GM12865 (cell line): ENCODE data around the gene IP6K2.

Experiments
- DNase-seq: peaks from one replicate; pipeline ENCODE4 v3.0.0; 2010; ENCODE audit warnings: low read depth
- H3K4me3 ChIP-seq: 2 replicates; pipeline ENCODE4 v1.5.1; 2011; ENCODE audit warnings: mild to moderate bottlenecking, low read depth, low read length, control low read depth
- TF ChIP-seq, protein P1 (sequence below): IDR thresholded peaks from 2 replicates; pipeline ENCODE4 v1.5.1; 2011; ENCODE audit warnings: low read length, control low read depth, low read depth, inconsistent platforms; ENCODE audit not compliant: insufficient read depth; ENCODE audit errors: missing control alignments

IP6K2 gene

DNA sequence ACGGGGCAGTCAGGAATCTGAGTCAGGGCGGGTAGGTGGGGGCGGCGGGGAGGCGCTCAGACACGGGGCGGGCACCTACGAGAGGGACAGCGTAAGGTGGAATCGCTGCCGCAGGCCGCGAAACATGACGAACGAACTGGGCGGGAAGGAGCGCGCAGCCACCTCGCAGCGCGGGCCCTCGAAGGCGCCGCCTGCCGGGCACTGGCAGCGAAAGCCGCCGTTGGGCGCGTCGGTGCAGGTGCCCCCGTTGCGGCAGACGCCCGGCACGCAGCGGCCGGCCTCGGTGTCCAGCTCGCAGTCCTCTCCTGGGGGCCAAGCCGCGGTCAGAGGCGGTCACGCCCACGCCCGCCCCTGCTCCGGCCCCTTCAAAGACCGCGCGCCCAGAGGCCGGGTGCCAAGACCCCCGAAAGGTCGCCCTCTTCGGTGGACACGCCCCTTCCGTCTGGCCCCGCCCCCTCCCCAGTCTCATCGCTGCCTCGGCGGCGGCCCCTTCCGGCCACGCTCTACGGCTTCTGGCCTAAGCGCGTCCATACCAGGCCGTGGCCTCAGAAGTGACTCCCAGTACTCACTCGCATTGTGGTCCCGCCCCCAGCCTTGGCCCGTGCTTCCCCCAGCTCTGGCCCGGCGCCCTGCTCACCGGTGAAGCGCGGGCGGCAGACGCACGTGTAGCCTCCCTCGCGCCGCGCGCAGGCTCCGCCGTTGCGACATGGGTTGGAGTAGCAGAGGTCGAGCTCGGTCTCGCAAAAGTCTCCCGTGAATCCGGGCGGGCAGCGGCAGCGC is 60.8 kb downstream of the IP6K2 start:
- TF ChIP-seq, protein P1, sequence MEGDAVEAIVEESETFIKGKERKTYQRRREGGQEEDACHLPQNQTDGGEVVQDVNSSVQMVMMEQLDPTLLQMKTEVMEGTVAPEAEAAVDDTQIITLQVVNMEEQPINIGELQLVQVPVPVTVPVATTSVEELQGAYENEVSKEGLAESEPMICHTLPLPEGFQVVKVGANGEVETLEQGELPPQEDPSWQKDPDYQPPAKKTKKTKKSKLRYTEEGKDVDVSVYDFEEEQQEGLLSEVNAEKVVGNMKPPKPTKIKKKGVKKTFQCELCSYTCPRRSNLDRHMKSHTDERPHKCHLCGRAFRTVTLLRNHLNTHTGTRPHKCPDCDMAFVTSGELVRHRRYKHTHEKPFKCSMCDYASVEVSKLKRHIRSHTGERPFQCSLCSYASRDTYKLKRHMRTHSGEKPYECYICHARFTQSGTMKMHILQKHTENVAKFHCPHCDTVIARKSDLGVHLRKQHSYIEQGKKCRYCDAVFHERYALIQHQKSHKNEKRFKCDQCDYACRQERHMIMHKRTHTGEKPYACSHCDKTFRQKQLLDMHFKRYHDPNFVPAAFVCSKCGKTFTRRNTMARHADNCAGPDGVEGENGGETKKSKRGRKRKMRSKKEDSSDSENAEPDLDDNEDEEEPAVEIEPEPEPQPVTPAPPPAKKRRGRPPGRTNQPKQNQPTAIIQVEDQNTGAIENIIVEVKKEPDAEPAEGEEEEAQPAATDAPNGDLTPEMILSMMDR = peak; percentile 84
- peak; percentile 92 for DNase-seq
- peak overlapping the region; percentile 64 for H3K4me3 ChIP-seq

DNA sequence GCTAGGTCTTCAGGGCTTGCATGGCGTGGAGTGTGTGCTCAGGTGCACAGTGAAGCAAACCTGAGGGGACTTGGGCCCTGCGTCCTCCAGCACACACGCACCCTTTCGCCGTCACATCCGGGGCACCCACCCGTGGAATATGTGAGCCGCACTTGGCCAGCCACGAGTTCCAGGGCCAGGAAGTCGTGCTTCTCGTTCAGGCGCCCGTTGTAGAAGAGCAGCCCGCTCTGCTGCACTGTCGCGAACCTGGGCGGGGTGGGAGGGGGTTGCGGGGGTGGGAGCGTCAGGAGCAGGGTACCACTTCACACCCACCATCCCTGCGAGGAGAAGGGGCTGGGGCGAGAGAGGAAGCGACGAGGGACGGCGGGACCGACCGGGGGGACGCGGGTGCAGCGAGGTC is 61.4 kb downstream of the IP6K2 start:
- H3K4me3 ChIP-seq = peak overlapping the region; percentile 64
- TF ChIP-seq, protein P1 = no peak
- DNase-seq = peak; percentile 67

DNA sequence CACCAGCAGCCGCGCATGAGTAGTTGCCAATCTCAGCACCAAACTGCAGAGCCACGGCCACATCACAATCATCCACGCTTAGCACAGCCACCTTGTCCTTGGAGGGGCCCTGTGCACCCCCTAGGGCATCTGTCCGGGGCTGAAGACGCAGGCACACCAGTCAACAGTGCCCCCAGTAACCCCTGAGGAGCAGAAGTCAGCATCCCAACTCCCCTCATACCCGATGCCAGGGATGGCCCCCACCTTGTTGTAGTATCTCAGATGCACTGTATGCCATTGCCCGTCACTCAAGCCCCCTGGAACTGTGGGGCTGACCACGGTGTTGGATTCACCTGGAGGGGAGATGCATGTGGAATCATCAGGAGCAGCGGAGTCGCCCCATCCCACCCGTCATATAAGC is 62.0 kb downstream of the IP6K2 start:
- H3K4me3 ChIP-seq = peak overlapping the region; percentile 64
- no peak for DNase-seq
- TF ChIP-seq, protein P1 = no peak

DNA sequence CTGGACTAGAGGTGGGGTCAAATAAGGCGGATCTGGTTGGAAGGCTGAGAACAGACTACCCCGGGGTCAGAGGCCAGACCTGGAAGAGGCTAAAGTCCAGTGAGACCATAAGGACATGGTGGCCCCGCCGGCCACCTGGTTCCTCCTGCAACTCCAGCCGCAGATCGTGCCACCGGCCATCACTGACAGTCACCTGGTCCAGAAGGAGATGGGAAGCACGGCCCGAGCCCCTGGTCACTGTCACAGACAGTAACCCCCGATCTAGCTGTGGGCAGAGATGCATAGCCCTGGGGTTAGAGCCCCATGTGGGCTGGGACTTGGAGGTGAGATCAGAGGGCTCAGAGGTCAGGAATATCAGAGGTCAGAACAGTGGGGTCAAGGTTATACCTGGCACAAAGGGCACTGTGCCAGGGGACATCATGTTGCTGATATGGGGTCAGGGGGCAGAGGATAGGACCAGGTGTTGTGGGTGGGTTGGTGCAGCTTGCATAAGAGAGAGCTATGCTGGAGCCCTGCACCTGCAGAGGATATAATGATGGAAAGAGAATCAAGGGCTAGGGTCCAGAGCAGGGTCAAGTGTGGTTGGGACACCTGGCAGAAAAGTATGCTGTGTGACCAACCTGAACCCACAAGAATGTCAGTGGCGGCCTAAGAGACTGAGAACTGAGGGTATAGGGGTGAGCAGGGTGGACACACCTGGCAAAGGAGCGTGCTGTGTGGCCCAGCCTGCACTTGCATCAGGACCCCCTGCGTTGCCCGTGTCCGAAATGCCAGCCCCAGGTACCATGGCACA is 63.9 kb downstream of the IP6K2 start:
- H3K4me3 ChIP-seq = no peak overlapping the region
- TF ChIP-seq, protein P1 = no peak
- no peak for DNase-seq

DNA sequence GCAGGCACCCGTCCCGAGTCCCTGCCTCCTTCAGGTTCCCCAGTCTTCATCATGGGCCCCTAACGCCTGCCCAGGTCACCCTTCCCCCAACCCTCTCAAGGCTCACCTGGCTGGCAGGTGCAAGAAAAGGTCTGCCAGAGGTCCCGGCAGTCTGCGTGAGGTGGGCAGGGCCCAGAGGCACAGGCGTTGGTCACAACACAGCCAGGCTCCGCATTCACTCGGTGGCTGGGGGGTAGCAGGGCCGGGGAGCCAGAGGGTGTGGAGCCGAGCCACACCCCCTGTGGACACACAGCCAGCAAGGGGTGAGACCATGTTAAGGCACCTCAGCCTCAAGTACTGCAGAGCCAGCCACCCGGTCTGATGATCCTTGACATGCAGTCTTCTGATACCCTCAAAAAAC is 65.2 kb downstream of the IP6K2 start:
- H3K4me3 ChIP-seq = no peak overlapping the region
- no peak for DNase-seq
- TF ChIP-seq, protein P1 = no peak

DNA sequence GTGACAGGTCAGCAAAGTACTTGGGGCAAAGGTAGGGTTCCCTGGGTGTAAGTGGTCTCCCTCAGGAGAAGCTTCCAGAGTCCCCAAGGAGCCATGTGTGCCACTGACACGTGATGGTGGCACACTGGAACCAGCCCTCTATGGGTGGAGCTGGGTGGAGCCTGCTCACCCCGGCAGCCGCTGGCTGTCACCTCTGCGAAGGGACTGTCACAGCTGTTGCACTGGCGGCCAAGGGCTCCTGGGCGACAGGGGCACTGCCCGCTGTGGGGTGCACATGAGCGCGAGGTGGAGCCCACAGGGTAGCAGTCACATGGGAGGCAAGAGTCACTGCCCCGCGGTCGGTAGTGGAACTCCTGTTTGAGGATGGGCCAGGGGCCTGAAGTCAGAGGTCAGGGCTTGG is 66.3 kb downstream of the IP6K2 start:
- TF ChIP-seq, protein P1 = no peak
- DNase-seq = no peak
- no peak overlapping the region for H3K4me3 ChIP-seq
